ENCODE results near the gene HNRNPDL. TPM values are rescaled to one million over a fixed set of nuclear protein-coding genes. Genes with fewer than 3 reads are reported as not detected.

HNRNPDL gene
- polyA plus RNA-seq, 1 of the 3 experiments (the other 2 are of a cell fraction), result 210 TPM

Small RNA genes within 50 kb of the gene (small RNA-seq; reads per million reads assigned to genes)
- gene RF00150, result 0 reads per million in 7 experiments

Other genes with a start within 250 kb of the HNRNPDL start
- gene HNRNPD, start 56.5 kb downstream of the HNRNPDL start, polyA plus RNA-seq (2012; rRNA removed), result 128 and 286 TPM in 2 replicates
- gene ENOPH1, start 128 bp upstream of the HNRNPDL start, polyA plus RNA-seq (2012; rRNA removed), result 14.9 and 19.0 TPM in 2 replicates
- 1.0 and 1.3 TPM in 2 replicates for gene TMEM150C, start 131.5 kb upstream of the HNRNPDL start, polyA plus RNA-seq (2012; rRNA removed)

Data from SK-N-SH (cell line).